Measurements from ENCODE around the gene NPPA. TPM values are rescaled to one million over a fixed set of nuclear protein-coding genes. Genes with fewer than 3 reads are reported as not detected.
A peak's percentile ranks its signal among the peaks of the same experiment; 100 is the strongest.

NPPA gene
- total and polyA plus RNA-seq, 9 of the 15 experiments (the other 6 are each of a cell fraction or from before 2014, with no cell fraction given) = not detected

GRCh38 chr1:11858968-11859871, 11.6 kb upstream of the NPPA start (continued):
- TF ChIP-seq NR2C1 (IDR thresholded peaks at IDR 0.05) (no peak), NR2C1 (tag; IDR thresholded peaks at IDR 0.05) (no peak), PTTG1 (tag; IDR thresholded peaks at IDR 0.05; ENCODE audit: low read depth) (0 out of 2 replicates have a peak, but pooled peaks have one; percentile 37), KDM5B (IDR thresholded peaks at IDR 0.05; ENCODE audit: insufficient replicate concordance, low read depth, low read length) (no peak), ZNF583 (CRISPR knock-in tag; IDR thresholded peaks at IDR 0.05) (no peak), ZSCAN29 (IDR thresholded peaks at IDR 0.05) (no peak), NCOA4 (IDR thresholded peaks at IDR 0.05; ENCODE audit: partially characterized antibody) (no peak), ZNF609 (CRISPR knock-in tag; IDR thresholded peaks at IDR 0.05; ENCODE audit: borderline replicate concordance) (no peak), ZNF175 (CRISPR knock-in tag; IDR thresholded peaks at IDR 0.05; ENCODE audit: low read depth) (no peak), NR1H2 (CRISPR knock-in tag; IDR thresholded peaks at IDR 0.05) (peak; percentile 74; the same call in 1 of the 2 replicates), ZNF431 (CRISPR knock-in tag; IDR thresholded peaks at IDR 0.05) (peak; percentile 79), ZNF23 (CRISPR knock-in tag; IDR thresholded peaks at IDR 0.05) (no peak), TEAD4 (IDR thresholded peaks at IDR 0.05; ENCODE audit: low read length) (0 out of 2 replicates have a peak, but pooled peaks have one; percentile 10), TEAD4 (CRISPR knock-in tag; IDR thresholded peaks at IDR 0.05; ENCODE audit: borderline replicate concordance) (peak; percentile 83; the same call in 1 of the 2 replicates), PURB (CRISPR knock-in tag; IDR thresholded peaks at IDR 0.05; ENCODE audit: low read depth) (no peak), CC2D1A (IDR thresholded peaks at IDR 0.05) (no peak), HNRNPUL1 (IDR thresholded peaks at IDR 0.05; ENCODE audit: low read length) (no peak)
- TF ChIP-seq, protein P1, sequence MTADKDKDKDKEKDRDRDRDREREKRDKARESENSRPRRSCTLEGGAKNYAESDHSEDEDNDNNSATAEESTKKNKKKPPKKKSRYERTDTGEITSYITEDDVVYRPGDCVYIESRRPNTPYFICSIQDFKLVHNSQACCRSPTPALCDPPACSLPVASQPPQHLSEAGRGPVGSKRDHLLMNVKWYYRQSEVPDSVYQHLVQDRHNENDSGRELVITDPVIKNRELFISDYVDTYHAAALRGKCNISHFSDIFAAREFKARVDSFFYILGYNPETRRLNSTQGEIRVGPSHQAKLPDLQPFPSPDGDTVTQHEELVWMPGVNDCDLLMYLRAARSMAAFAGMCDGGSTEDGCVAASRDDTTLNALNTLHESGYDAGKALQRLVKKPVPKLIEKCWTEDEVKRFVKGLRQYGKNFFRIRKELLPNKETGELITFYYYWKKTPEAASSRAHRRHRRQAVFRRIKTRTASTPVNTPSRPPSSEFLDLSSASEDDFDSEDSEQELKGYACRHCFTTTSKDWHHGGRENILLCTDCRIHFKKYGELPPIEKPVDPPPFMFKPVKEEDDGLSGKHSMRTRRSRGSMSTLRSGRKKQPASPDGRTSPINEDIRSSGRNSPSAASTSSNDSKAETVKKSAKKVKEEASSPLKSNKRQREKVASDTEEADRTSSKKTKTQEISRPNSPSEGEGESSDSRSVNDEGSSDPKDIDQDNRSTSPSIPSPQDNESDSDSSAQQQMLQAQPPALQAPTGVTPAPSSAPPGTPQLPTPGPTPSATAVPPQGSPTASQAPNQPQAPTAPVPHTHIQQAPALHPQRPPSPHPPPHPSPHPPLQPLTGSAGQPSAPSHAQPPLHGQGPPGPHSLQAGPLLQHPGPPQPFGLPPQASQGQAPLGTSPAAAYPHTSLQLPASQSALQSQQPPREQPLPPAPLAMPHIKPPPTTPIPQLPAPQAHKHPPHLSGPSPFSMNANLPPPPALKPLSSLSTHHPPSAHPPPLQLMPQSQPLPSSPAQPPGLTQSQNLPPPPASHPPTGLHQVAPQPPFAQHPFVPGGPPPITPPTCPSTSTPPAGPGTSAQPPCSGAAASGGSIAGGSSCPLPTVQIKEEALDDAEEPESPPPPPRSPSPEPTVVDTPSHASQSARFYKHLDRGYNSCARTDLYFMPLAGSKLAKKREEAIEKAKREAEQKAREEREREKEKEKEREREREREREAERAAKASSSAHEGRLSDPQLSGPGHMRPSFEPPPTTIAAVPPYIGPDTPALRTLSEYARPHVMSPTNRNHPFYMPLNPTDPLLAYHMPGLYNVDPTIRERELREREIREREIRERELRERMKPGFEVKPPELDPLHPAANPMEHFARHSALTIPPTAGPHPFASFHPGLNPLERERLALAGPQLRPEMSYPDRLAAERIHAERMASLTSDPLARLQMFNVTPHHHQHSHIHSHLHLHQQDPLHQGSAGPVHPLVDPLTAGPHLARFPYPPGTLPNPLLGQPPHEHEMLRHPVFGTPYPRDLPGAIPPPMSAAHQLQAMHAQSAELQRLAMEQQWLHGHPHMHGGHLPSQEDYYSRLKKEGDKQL (CRISPR knock-in tag; IDR thresholded peaks at IDR 0.05; ENCODE audit: borderline replicate concordance) = peak; percentile 79; the same call in 1 of the 2 replicates

Measured in K562 (cell line).